HepG2 (cell line): ENCODE measurements around the gene CAPN12.
A peak's percentile ranks its signal among the peaks of the same experiment; 100 is the strongest.

ENCODE experiments used
- CHD2 ChIP-seq: IDR thresholded peaks from 2 replicates; pipeline ENCODE4 v1.6.1; 2011; ENCODE audit warnings: low read depth, low read length, improper control_type of control experiment
- CREB3 ChIP-seq: sonication (generic); formaldehyde crosslinking; IDR thresholded peaks from 2 replicates; pipeline ENCODE4 v1.5.0; 2020; ENCODE audit warnings: missing genetic modification reagents
- CTCF ChIP-seq: sonication (generic); formaldehyde crosslinking; IDR thresholded peaks from 2 replicates; pipeline ENCODE4 v1.5.0; 2020; ENCODE audit warnings: mild to moderate bottlenecking, missing genetic modification reagents, moderate library complexity
- DR1 ChIP-seq: sonication (generic); formaldehyde crosslinking; IDR thresholded peaks from 2 replicates; pipeline ENCODE4 v1.8.0; 2021; ENCODE audit warnings: mild to moderate bottlenecking, missing genetic modification reagents, inconsistent platforms
- PHB2 ChIP-seq: fragments of 450-650 bp; IDR thresholded peaks from 2 replicates; pipeline ENCODE4 v1.6.1; 2018; ENCODE audit not compliant: partially characterized antibody
- POLR2A ChIP-seq, 2 experiments: IDR thresholded peaks; 2 replicates each; pipeline ENCODE4 v1.6.1; 2011; ENCODE audit warnings: low read depth in 2 of 2, low read length in 2 of 2, mild to moderate bottlenecking in 1 of 2, moderate library complexity in 1 of 2; ENCODE audit not compliant: insufficient read depth in 1 of 2
- RELA ChIP-seq: sonication (generic); formaldehyde crosslinking; IDR thresholded peaks from 2 replicates; pipeline ENCODE4 v1.4.0; 2020; ENCODE audit warnings: missing genetic modification reagents
- SIN3A ChIP-seq: IDR thresholded peaks from 2 replicates; pipeline ENCODE4 v1.6.1; 2011; ENCODE audit warnings: low read depth, mild to moderate bottlenecking, control low read depth, low read length, borderline replicate concordance
- ZBTB33 ChIP-seq: sonication (generic); formaldehyde crosslinking; IDR thresholded peaks from 2 replicates; pipeline ENCODE4 v1.4.0; 2020; ENCODE audit warnings: missing genetic modification reagents
- ZEB1 ChIP-seq: IDR thresholded peaks from 2 replicates; pipeline ENCODE4 v1.6.1; 2012; ENCODE audit warnings: mild to moderate bottlenecking, low read depth, inconsistent platforms; ENCODE audit not compliant: insufficient replicate concordance
- ZNF232 ChIP-seq: sonication (generic); formaldehyde crosslinking; IDR thresholded peaks from 2 replicates; pipeline ENCODE4 v1.4.0; 2020; ENCODE audit warnings: missing genetic modification reagents, borderline replicate concordance
- ZNF776 ChIP-seq: sonication (generic); formaldehyde crosslinking; IDR thresholded peaks from 2 replicates; pipeline ENCODE4 v1.4.0; 2020; ENCODE audit warnings: mild to moderate bottlenecking, missing genetic modification reagents
- TF ChIP-seq, protein P1 (sequence below): IDR thresholded peaks from 2 replicates; pipeline ENCODE4 v1.6.1; 2012; ENCODE audit warnings: inconsistent platforms
- TF ChIP-seq, protein P2 (sequence below): sonication (generic); formaldehyde crosslinking; IDR thresholded peaks from 2 replicates; pipeline ENCODE4 v1.4.0; 2020; ENCODE audit warnings: missing genetic modification reagents

- no peak for TF ChIP-seq ZNF232 (CRISPR knock-in tag)
- peak; percentile 74 for TF ChIP-seq ZEB1
- TF ChIP-seq CTCF = no peak
- TF ChIP-seq CHD2 = no peak
- no peak for TF ChIP-seq ZNF776 (CRISPR knock-in tag)
- TF ChIP-seq POLR2A (IDR thresholded peaks at IDR 0.05; ENCODE audit: insufficient read depth in 1 of 2, low read depth in 2 of 2, low read length in 2 of 2) = no peak; a peak in 1 of 4 replicates
- no peak; the same call in 1 of the 2 replicates for TF ChIP-seq ZBTB33 (CRISPR knock-in tag)
- TF ChIP-seq, protein P1, sequence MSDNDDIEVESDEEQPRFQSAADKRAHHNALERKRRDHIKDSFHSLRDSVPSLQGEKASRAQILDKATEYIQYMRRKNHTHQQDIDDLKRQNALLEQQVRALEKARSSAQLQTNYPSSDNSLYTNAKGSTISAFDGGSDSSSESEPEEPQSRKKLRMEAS = no peak; the same call in 1 of the 2 replicates
- TF ChIP-seq, protein P2, sequence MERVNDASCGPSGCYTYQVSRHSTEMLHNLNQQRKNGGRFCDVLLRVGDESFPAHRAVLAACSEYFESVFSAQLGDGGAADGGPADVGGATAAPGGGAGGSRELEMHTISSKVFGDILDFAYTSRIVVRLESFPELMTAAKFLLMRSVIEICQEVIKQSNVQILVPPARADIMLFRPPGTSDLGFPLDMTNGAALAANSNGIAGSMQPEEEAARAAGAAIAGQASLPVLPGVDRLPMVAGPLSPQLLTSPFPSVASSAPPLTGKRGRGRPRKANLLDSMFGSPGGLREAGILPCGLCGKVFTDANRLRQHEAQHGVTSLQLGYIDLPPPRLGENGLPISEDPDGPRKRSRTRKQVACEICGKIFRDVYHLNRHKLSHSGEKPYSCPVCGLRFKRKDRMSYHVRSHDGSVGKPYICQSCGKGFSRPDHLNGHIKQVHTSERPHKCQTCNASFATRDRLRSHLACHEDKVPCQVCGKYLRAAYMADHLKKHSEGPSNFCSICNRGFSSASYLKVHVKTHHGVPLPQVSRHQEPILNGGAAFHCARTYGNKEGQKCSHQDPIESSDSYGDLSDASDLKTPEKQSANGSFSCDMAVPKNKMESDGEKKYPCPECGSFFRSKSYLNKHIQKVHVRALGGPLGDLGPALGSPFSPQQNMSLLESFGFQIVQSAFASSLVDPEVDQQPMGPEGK = peak; percentile 48
- no peak for TF ChIP-seq CREB3 (CRISPR knock-in tag)
- TF ChIP-seq DR1 = no peak
- TF ChIP-seq PHB2 = no peak
- no peak for TF ChIP-seq SIN3A
- TF ChIP-seq RELA (CRISPR knock-in tag) = no peak
These were observed 15.3 kb upstream of the CAPN12 start for GRCh38 chr19:38759590-38760003.
